K562 (cell line): Measurements from ENCODE around the gene AMMECR1.

ENCODE experiments used
- EZH2 ChIP-seq: IDR thresholded peaks from 2 replicates; pipeline ENCODE4 v1.6.1; 2012; ENCODE audit warnings: low read depth, mild to moderate bottlenecking, inconsistent platforms, low read length, borderline replicate concordance
- JUND ChIP-seq, 2 experiments: IDR thresholded peaks; 2 replicates in 1 of 2; 3 replicates in 1 of 2; pipeline ENCODE4 v1.6.1; 2011; ENCODE audit warnings: borderline replicate concordance in 2 of 2, low read depth in 2 of 2, low read length in 2 of 2, improper control_type of control experiment in 1 of 2, missing biosample characterization in 1 of 2, missing genetic modification characterization in 1 of 2, missing genetic modification reagents in 1 of 2
- POLR2AphosphoS5 ChIP-seq: IDR thresholded peaks from 2 replicates; pipeline ENCODE4 v1.6.1; 2011; ENCODE audit warnings: mild to moderate bottlenecking, low read depth, low read length, moderate library complexity; ENCODE audit not compliant: control insufficient read depth, insufficient read depth
- TCF3 ChIP-seq: sonication (generic); formaldehyde crosslinking; IDR thresholded peaks from 2 replicates; pipeline ENCODE4 v1.4.0; 2020; ENCODE audit warnings: mild to moderate bottlenecking, missing genetic modification reagents
- ZNF699 ChIP-seq: fragments of 250-450 bp; sonication (Bioruptor Pico); IDR thresholded peaks from 2 replicates; pipeline ENCODE4 v1.8.0; 2021; ENCODE audit warnings: mild to moderate bottlenecking, moderate library complexity; ENCODE audit not compliant: insufficient replicate concordance
- TF ChIP-seq, protein P1 (sequence below): fragments of 450-650 bp; IDR thresholded peaks from 2 replicates; pipeline ENCODE4 v1.6.1; 2016

DNA sequence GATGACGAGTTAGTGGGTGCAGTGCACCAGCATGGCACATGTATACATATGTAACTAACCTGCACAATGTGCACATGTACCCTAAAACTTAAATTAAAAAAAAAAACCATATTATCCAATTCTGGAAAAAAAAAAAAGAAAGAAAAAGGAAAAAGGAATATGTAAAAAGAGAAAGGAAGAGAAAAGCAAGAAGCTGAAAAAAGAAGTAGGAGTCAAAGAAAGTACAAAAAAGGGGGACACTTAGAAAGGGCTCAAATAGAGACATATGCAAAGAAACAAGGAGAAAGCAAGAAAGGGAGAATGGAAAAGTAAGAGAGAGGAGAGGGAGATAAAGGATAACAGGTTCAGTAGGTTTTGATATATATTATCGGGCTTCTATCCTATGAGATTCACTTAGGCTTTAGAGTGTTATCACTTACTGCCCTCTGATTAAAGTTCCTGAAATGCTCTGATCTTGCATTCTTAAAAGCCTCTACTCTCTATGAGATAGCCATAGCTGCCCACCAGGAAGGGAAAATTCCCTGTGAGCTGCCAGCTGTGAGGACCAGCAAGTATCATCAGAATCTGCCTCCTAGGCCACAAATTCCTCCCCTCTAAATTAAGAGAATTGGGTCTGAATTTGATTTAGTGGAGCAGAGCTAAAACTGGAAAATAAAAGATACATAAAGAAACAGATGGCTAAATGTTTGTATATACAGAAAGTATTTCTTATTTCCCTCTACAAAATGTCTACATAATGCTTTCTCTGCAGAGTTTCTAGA, 95.2 kb downstream of the AMMECR1 start:
- TF ChIP-seq POLR2AphosphoS5: no peak
- TF ChIP-seq, protein P1, sequence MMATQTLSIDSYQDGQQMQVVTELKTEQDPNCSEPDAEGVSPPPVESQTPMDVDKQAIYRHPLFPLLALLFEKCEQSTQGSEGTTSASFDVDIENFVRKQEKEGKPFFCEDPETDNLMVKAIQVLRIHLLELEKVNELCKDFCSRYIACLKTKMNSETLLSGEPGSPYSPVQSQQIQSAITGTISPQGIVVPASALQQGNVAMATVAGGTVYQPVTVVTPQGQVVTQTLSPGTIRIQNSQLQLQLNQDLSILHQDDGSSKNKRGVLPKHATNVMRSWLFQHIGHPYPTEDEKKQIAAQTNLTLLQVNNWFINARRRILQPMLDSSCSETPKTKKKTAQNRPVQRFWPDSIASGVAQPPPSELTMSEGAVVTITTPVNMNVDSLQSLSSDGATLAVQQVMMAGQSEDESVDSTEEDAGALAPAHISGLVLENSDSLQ: no peak
- no peak for TF ChIP-seq TCF3
- no peak for TF ChIP-seq EZH2
- TF ChIP-seq ZNF699 (CRISPR knock-in tag): no peak
- TF ChIP-seq JUND (IDR thresholded peaks at IDR 0.05; ENCODE audit: borderline replicate concordance, low read depth, low read length): no peak
- no peak for TF ChIP-seq JUND (tag; IDR thresholded peaks at IDR 0.05; ENCODE audit: borderline replicate concordance, low read depth, low read length)
